GM12865 (cell line): ENCODE data around the gene DLK2.

ENCODE experiments used
- DNase-seq: peaks from one replicate; pipeline ENCODE4 v3.0.0; 2010; ENCODE audit warnings: low read depth
- H3K4me3 ChIP-seq: 2 replicates; pipeline ENCODE4 v1.5.1; 2011; ENCODE audit warnings: mild to moderate bottlenecking, low read depth, low read length, control low read depth
- CTCF ChIP-seq: IDR thresholded peaks from 2 replicates; pipeline ENCODE4 v1.5.1; 2011; ENCODE audit warnings: low read length, control low read depth, low read depth, inconsistent platforms; ENCODE audit not compliant: insufficient read depth; ENCODE audit errors: missing control alignments

DLK2 gene

DNA sequence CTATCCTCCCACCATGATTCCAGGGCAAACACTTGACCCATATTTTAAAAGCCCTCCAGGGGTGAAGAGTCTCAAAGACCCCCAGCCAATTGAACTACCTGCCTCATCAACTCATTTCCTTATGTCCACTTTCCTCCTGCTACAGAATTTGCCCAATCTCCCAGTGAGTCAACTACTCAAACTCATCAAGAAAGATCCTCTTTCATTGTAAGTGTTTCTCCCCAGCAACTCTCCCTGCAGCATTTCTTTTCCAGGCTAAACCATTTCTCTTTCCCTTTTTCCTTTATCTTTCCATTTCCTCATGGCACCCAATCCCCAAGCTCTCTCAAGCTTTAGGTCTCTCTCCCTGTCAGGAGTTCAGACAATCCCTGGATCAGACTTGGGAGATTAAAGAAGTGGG is 1.5 kb downstream of the DLK2 start:
- DNase-seq, result no peak
- TF ChIP-seq CTCF, result no peak

DNA sequence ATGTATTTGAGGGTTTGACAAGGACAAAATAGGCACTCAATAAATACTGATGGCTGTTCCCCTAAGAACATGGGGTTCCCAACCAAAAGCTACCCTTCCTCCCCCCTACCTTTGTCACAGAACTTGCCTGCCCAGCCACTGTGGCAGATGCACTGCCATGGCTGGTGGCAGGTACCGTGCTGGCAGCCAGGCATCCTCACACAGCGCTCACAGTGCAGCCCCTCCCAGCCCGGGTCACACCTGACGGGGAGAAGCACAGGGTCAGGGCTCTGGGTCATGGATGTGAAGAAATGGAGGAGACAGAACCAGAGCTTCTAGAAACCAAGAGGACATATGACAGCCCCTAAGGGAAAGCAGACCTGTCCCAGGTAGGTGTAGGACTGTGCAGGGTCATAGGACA is 2.5 kb downstream of the DLK2 start:
- no peak for DNase-seq

More for the DNA sequence above, 1.5 kb downstream of the DLK2 start:
- no peak overlapping the region for H3K4me3 ChIP-seq

GRCh38 chr6:43451939-43452338 is 3.4 kb downstream of the DLK2 start:
- no peak overlapping the region for H3K4me3 ChIP-seq
- TF ChIP-seq CTCF, result no peak
- DNase-seq, result no peak

More for the DNA sequence above, 2.5 kb downstream of the DLK2 start:
- no peak overlapping the region for H3K4me3 ChIP-seq
- TF ChIP-seq CTCF, result no peak

DNA sequence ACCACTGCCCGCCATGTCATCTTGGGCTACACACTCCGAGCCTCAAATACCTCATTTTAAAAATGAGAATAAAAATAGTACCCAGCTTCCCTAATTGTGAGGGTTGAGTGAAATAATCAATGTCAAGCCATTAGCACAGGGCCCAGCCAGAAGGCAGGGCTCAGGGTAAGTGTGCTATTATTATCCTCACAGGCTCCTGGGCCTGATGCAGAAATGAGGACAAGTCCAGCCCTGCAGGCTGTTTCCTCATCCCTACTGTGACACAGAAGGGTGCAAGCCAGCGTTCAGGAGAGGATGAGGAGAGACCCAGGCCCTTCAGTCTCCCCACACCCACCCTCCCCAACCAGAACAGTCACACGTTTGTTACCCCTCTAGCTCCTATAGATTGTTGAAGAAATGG is 4.0 kb downstream of the DLK2 start:
- no peak for TF ChIP-seq CTCF
- H3K4me3 ChIP-seq, result no peak overlapping the region
- no peak for DNase-seq

GRCh38 chr6:43450699-43451131 is 4.6 kb downstream of the DLK2 start:
- DNase-seq, result no peak
- no peak overlapping the region for H3K4me3 ChIP-seq
- no peak for TF ChIP-seq CTCF

GRCh38 chr6:43448916-43449315 is 6.4 kb downstream of the DLK2 start:
- DNase-seq, result no peak
- H3K4me3 ChIP-seq, result no peak overlapping the region
- TF ChIP-seq CTCF, result no peak

GRCh38 chr6:43447604-43448003 is 7.7 kb downstream of the DLK2 start:
- H3K4me3 ChIP-seq, result no peak overlapping the region

More at GRCh38 chr6:43447604-43448003, 7.7 kb downstream of the DLK2 start:
- TF ChIP-seq CTCF, result no peak
- no peak for DNase-seq
